Keratinocyte (primary cell): ENCODE measurements around the gene PCED1A. TPM values are rescaled to one million over a fixed set of nuclear protein-coding genes. Genes with fewer than 3 reads are reported as not detected.

Source experiments
- DNase-seq: peaks from one replicate; pipeline ENCODE4 v3.0.0-alpha.2; 2011; ENCODE audit warnings: low read depth, missing footprints, low spot score
- FAIRE-seq: peaks from 2 replicates; lab custom pipeline; 2011; peaks lifted over from hg19 to GRCh38; lab: Jason Lieb, UNC
- H2AFZ ChIP-seq: 2 replicates; pipeline ENCODE4 v1.6.0; 2012; ENCODE audit warnings: low read length, control low read depth, inconsistent platforms; ENCODE audit not compliant: control insufficient read depth
- H3K27ac ChIP-seq: 2 replicates; pipeline ENCODE4 v1.5.1; 2011; ENCODE audit warnings: low read length; ENCODE audit not compliant: control insufficient read depth, insufficient read depth
- H3K27me3 ChIP-seq: 3 replicates; pipeline ENCODE4 v1.6.0; 2011; ENCODE audit warnings: low read length; ENCODE audit not compliant: control insufficient read depth, insufficient read depth; ENCODE audit errors: extremely low read depth
- H3K36me3 ChIP-seq, 2 experiments: 2 replicates in 1 of 2; 3 replicates in 1 of 2; pipeline ENCODE4 v1.5.1; 2011; ENCODE audit warnings: low read length in 2 of 2, mild to moderate bottlenecking in 1 of 2; ENCODE audit not compliant: control insufficient read depth in 2 of 2, insufficient read depth in 2 of 2; ENCODE audit errors: extremely low read depth in 1 of 2
- H3K4me1 ChIP-seq: 3 replicates; pipeline ENCODE4 v1.5.1; 2011; ENCODE audit warnings: low read length; ENCODE audit not compliant: control insufficient read depth, insufficient read depth; ENCODE audit errors: extremely low read depth
- H3K4me2 ChIP-seq: 3 replicates; pipeline ENCODE4 v1.6.0; 2011; ENCODE audit warnings: low read depth, low read length; ENCODE audit not compliant: control insufficient read depth, insufficient read depth; ENCODE audit errors: extremely low read depth
- H3K4me3 ChIP-seq, 3 experiments: fragments of 200-600 bp in 1 of 3; sonication (generic) in 1 of 3; 2 replicates in 2 of 3; 3 replicates in 1 of 3; pipeline ENCODE4 v1.5.1; 2011 to 2016; ENCODE audit warnings: low read length in 3 of 3, mild to moderate bottlenecking in 3 of 3, control low read depth in 2 of 3, inconsistent platforms in 1 of 3, low read depth in 1 of 3, mixed read lengths in 1 of 3, mixed run types in 1 of 3, moderate library complexity in 1 of 3; ENCODE audit not compliant: control insufficient read depth in 2 of 3, insufficient read depth in 2 of 3; ENCODE audit errors: extremely low read depth in 1 of 3
- H3K79me2 ChIP-seq: 2 replicates; pipeline ENCODE4 v1.6.0; 2012; ENCODE audit warnings: low read length; ENCODE audit not compliant: control insufficient read depth, insufficient read depth
- H3K9ac ChIP-seq: 3 replicates; pipeline ENCODE4 v1.6.0; 2011; ENCODE audit warnings: low read length; ENCODE audit not compliant: control insufficient read depth, insufficient read depth; ENCODE audit errors: extremely low read depth
- H3K9me1 ChIP-seq: 3 replicates; pipeline ENCODE4 v1.6.0; 2011; ENCODE audit warnings: low read length; ENCODE audit not compliant: control insufficient read depth, insufficient read depth; ENCODE audit errors: extremely low read depth
- H3K9me3 ChIP-seq: 2 replicates; pipeline ENCODE4 v1.5.1; 2012; ENCODE audit warnings: low read depth, low read length; ENCODE audit not compliant: control insufficient read depth
- H4K20me1 ChIP-seq: 3 replicates; pipeline ENCODE4 v1.6.0; 2011; ENCODE audit warnings: low read length; ENCODE audit not compliant: control insufficient read depth, insufficient read depth; ENCODE audit errors: extremely low read depth
- CTCF ChIP-seq, 3 experiments: IDR thresholded peaks in 1 of 3; conservative IDR thresholded peaks in 1 of 3; optimal IDR thresholded peaks in 1 of 3; 2 replicates in 2 of 3; 3 replicates in 1 of 3; pipeline versions ENCODE3 to v1.5.1; 2011; ENCODE audit warnings: low read length in 3 of 3, mild to moderate bottlenecking in 3 of 3, moderate library complexity in 2 of 3, control low read depth in 1 of 3, inconsistent platforms in 1 of 3; ENCODE audit not compliant: insufficient read depth in 2 of 3; ENCODE audit errors: extremely low read depth in 1 of 3
- EZH2 ChIP-seq: IDR thresholded peaks from one replicate; pipeline ENCODE4 v1.6.1; 2012; ENCODE audit warnings: inconsistent platforms, mild to moderate bottlenecking, low read length, moderate library complexity
- dilution Hi-C: fragments of 300-500 bp; cut with MboI; formaldehyde crosslinking; loops from one replicate; pipeline ENCODE4 v1.7.0; 2020; ENCODE audit warnings: low sequenced_read_pairs; ENCODE audit not compliant: extremely low pct_ligation_motif_present
- polyA plus RNA-seq, 5 experiments: library from polyadenylated mRNA; depleted of rRNA in 3 of 5; stranded (reverse) in 3 of 5; stranded (forward) in 1 of 5; unstranded in 1 of 5; fragments of >200 nt; gene quantifications; 1 replicate in 1 of 5; 2 replicates in 3 of 5; 3 replicates in 1 of 5; pipeline versions ENCODE4 v1.2.1 to v1.2.3, GENCODE V29; 2011 to 2012; ENCODE audit warnings: missing spikeins in 2 of 5, low read depth in 1 of 5, low replicate concordance in 1 of 5

Gene PCED1A
- polyA plus RNA-seq, 1 donor (not counting 4 experiments of a cell fraction or from before 2014, with no cell fraction given), result 5.6 TPM

GRCh38 chr20:2829376-2829775, 11.1 kb downstream of the PCED1A start:
- dilution Hi-C loops, result no loop called here
- Histone ChIP-seq H3K36me3 (no peaks in the 10 kb centered on the region), H3K4me3 (no peak overlapping the region), H3K9me3 (no peaks in the 10 kb centered on the region), H3K4me2 (no peak overlapping the region), H4K20me1 (no peaks in the 10 kb centered on the region), H3K79me2 (no peaks in the 10 kb centered on the region), H3K4me1 (peaks cover 4% of the 10 kb centered on the region), H2AFZ (no peak overlapping the region), H3K27ac (no peak overlapping the region), H3K9me1 (no peaks in the 10 kb centered on the region), H3K9ac (no peak overlapping the region), H3K27me3 (peaks cover 15% of the 10 kb centered on the region)
- no peak for DNase-seq
- no peak for TF ChIP-seq CTCF (optimal IDR thresholded peaks at IDR 0.05 in 1 of 3, IDR thresholded peaks at IDR 0.05 in 1 of 3, conservative IDR thresholded peaks at IDR 0.05 in 1 of 3; ENCODE audit: extremely low read depth in 1 of 3, insufficient read depth in 2 of 3, low read length in 3 of 3)
- no peak for TF ChIP-seq EZH2
- FAIRE-seq, result no peak

DNA sequence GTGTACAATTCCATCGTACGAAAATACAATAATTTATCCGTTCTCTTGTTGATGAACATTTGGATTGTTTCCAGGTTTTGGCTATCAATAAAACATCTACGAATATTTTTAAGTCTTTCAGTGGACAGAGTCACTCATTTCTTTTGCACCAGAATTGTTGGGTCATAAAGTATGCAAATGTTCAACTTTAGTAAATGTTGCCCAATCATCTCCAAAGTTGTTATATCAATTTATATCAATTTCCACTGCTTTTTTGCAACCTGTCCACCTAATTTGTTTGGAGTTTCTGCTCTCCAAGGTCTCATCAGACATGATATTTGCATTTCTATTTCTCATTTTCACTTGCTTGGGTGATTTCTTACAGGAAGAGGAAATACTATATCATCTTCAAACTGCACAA, 13.8 kb downstream of the PCED1A start:
- Histone ChIP-seq H3K9ac (no peak overlapping the region), H3K4me3 (no peak overlapping the region), H3K9me1 (no peaks in the 10 kb centered on the region), H3K4me2 (no peak overlapping the region), H3K27ac (no peak overlapping the region), H4K20me1 (no peaks in the 10 kb centered on the region), H2AFZ (no peak overlapping the region), H3K27me3 (peaks cover 20% of the 10 kb centered on the region), H3K9me3 (no peaks in the 10 kb centered on the region), H3K4me1 (peaks cover under 1% of the 10 kb centered on the region), H3K36me3 (no peaks in the 10 kb centered on the region), H3K79me2 (no peaks in the 10 kb centered on the region)
- TF ChIP-seq EZH2 (no peak), CTCF (optimal IDR thresholded peaks at IDR 0.05 in 1 of 3, IDR thresholded peaks at IDR 0.05 in 1 of 3, conservative IDR thresholded peaks at IDR 0.05 in 1 of 3; ENCODE audit: extremely low read depth in 1 of 3, insufficient read depth in 2 of 3, low read length in 3 of 3) (no peak)
- FAIRE-seq (no peak), DNase-seq (no peak)
- dilution Hi-C loops, result no loop called here
